Fibroblast of skin of right quadriceps (primary cell): ENCODE data around the gene ARFGAP3.

Source experiments
- DNase-seq: peaks from one replicate; pipeline ENCODE4 v3.0.0-alpha.2; 2013

ARFGAP3 gene

DNA sequence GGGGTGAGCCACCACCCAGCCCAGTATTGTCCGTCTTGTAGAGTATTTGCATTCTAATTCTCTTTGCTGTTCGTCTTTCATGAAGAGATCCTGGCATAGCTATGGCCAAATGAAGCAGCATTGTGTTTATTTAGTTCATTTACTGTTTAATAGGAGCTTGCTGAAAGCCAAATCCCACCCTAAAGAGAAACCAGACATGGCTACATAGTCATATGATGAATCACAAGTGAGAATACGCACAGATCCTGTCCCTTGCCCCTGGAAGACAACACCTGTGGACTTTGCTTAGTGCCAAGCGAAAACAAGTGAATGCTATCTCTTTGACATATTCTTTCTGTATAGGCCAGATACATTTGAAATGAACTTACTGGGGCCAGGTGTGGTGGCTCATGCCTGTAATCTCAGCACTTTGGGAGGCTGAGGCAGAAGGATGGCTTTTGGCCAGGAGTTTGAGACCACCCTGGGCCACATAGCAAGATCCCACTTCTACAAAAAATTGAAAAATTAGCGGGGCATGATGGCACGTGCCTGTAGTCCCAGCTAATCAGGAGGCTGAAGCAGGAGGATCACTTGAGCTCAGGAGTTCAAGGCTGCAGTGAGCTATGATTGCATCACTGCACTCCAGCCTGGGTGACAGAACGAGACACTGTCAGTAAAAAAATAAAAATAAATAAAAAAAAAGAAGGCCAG is 5.1 kb upstream of the ARFGAP3 start:
- DNase-seq, result peak; percentile 64

DNA sequence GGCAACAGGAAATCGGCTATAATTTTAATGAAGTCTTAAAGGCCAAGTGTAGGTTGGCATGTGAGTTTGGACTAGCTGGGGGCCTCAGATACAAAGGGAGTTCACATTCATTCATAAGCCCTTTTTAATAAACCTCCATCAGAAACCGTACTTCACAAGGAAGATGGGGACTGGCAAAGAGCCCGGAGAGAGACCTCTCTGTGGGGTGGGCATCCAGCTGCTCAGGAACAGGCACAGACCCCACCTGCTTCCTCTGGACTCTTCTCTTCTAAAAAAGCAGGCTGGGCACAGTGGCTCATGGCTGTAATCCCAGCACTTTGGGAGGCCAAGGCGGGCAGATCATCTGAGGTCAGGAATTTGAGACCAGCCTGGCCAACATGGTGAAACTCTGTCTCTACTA is 3.9 kb upstream of the ARFGAP3 start:
- no peak for DNase-seq

- no peak for DNase-seq
These were observed 890 bp upstream of the ARFGAP3 start for GRCh38 chr22:42857845-42858481.

- peak; percentile 14 for DNase-seq
These were observed 751 bp downstream of the ARFGAP3 start for GRCh38 chr22:42856179-42856864.

- DNase-seq, result no peak
These were observed 1.4 kb downstream of the ARFGAP3 start for GRCh38 chr22:42855721-42856120.

DNA sequence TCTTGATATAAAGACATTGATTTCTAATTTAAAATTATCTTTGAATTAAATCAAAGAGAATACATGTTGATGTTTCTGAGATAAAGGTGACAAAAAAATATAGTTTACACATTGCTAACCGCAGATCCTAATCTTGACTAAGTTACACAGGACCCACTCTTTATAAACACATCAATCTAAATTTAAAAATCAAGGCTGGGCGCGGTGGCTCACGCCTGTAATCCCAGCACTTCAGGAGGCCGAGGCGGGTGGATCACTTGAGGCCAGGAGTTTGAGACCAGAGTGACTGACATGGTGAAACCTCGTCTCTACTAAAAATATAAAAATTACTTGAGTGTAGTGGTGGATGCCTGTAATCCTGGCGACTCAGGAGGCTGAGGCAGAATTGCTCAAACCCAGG is 1.9 kb downstream of the ARFGAP3 start:
- no peak for DNase-seq

GRCh38 chr22:42848941-42849550 is 8.0 kb downstream of the ARFGAP3 start:
- DNase-seq, result no peak

- DNase-seq, result no peak
These were observed 10.0 kb downstream of the ARFGAP3 start for GRCh38 chr22:42847110-42847509.

GRCh38 chr22:42844756-42845155 is 12.3 kb downstream of the ARFGAP3 start:
- no peak for DNase-seq

DNA sequence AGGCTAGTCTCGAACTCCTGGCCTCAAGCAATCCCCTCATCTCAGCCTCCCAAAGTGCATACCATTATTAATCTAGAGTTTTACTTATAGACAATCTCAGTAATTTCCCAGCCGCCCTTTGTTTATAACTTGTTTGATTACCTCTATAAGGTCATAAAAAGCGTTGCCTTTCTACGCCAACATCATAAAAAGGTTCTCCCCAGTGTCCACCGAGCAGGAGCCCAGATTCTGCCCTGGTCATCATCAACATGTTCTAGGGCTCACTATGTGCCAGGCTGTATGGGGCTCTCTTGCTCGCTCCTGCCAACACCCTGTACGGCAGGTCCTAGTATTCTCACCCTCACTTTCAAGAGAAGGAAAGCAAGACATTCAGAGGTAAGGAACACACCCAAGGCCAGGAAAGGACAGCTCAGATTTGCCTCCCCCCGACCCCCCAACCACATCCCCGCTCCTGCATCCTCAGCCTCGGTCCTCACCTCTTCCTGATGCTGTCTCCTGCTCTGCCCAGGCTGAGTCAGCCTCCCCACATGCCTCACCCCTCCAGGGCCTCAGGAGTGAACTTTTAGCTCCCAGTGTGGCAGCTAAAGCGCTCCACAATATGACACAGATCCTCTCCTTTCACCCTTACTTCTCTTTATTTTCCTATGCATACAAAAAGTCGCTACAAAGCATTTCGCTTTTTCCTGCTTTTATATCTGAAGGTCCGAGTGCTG is 14.3 kb downstream of the ARFGAP3 start:
- DNase-seq, result peak; percentile 19

- peak; percentile 75 for DNase-seq
These were observed 15.6 kb downstream of the ARFGAP3 start for GRCh38 chr22:42841444-42841843.

GRCh38 chr22:42837556-42837955 is 19.5 kb downstream of the ARFGAP3 start:
- no peak for DNase-seq

GRCh38 chr22:42836026-42836425 is 21.0 kb downstream of the ARFGAP3 start:
- DNase-seq, result no peak

- DNase-seq, result no peak
These were observed 22.7 kb downstream of the ARFGAP3 start for GRCh38 chr22:42834177-42834949.

DNA sequence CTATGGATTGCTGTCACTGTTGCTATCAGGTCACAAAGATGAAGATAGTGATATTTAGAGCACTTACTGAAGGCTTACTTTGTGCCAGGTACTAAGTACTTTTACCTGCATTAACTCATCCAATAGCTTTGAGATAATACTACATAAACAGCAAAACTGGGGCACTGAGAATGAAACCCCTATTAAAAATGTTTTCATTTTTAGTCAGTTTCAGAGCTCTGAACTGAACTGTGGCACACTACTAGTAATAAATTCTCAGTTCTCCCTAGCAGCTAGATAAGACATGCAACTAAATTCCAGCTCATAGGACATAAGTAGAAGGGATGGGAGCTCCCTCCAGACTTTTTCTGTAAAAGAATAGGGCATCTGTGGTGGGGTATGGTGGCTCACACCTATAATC is 24.0 kb downstream of the ARFGAP3 start:
- no peak for DNase-seq

DNA sequence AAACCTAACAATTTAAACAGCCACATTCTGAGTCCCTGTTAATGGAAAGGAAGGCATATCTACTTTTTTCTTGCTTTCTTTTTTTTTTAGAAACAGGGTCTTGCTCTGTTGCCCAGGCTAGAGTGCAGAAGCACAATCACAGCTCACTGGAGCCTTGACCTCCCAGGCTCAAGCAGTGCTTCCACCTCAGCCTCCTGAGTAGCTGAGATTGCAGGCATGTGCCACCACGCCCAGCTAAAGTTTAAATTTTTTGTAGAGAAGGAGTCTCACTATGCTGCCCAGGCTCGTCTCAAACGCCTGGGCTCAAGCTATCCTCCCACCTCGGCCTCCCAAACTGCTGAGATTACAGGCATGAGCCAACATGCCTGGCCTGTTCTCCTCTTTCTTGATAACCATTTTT is 25.4 kb downstream of the ARFGAP3 start:
- DNase-seq, result no peak

DNA sequence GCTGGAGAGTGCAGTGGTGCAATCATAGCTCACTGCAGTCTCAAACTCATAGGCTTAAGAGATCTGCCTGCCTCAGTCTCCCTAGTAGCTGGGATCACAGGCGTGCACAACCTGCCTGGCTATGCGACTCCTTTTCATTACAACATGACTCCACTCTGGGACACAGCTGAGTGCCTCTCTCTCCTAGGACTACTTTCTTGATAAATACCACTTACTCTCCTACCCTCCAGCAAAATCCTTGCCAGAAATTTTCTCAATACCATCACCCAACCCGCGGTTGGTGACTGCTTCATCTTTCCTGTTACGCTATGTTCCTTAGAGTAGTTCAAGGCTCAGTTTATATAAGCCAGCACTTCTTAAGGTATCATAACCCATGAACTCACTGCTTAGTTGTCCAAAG is 26.9 kb downstream of the ARFGAP3 start:
- DNase-seq, result no peak

DNA sequence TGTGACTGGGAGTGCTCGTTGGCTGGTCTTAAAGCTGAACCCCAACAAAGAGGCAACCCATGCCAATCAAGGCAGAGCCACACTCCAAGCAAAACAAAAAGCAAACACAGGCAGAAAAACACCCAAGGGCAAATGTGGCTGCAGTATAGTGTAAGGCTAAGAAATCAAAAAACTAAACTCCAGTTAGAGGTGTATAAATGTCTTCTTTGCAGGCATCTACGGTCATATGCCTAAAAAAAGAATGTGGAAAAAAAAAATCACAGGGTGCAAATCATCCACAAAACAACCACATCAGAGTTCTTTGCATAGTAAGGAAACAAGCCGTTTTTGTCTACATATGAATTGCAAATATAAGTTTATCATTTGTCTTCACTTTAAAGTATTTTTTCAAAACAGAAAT is 27.8 kb downstream of the ARFGAP3 start:
- DNase-seq, result no peak

DNA sequence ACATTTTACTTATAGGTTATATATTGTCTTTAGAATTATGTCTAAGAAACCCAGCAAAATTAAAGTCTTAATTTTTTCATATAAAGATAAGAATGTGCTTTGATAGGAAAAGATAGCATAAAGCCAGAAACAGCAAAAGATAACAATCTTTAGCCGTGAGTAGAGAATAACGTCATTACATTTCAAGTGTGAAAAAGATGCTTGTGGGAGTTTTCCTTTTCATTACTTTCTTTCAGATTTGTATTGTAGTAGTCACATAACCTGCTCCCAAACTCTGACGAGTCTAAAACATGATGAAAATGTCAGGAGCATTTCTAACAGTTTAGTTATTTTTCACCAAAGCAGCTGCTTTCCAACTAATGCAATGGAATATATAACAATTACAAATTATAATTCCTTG is 31.3 kb downstream of the ARFGAP3 start:
- DNase-seq, result no peak

DNA sequence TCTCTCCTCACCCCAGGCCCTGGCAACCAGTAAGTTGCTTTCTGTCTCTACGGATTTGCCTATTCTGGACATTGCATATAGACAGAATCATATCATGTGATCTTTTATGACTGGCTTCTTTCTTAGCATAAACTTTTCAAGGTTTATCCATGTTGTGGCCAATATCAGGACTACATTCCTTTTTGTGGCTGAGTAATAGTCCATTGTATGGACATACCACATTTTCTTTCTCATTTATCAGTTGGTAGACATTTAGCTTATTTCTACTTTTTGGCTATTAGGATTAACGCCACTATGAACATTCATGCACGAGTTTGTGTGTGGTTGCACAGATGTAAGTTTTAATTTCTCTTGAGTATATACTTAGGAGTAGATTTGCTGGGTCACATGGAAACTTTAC is 35.7 kb downstream of the ARFGAP3 start:
- DNase-seq, result no peak

GRCh38 chr22:42820045-42820763 is 36.9 kb downstream of the ARFGAP3 start:
- peak; percentile 48 for DNase-seq
